Measurements from ENCODE around the gene ZNF76.
A peak's percentile ranks its signal among the peaks of the same experiment; 100 is the strongest.

Gene ZNF76

GRCh38 chr6:35237476-35237875 is 22.1 kb upstream of the ZNF76 start:
- DNase-seq: no peak

- no peak for DNase-seq
Measured at GRCh38 chr6:35238843-35239289, 20.7 kb upstream of the ZNF76 start.

DNA sequence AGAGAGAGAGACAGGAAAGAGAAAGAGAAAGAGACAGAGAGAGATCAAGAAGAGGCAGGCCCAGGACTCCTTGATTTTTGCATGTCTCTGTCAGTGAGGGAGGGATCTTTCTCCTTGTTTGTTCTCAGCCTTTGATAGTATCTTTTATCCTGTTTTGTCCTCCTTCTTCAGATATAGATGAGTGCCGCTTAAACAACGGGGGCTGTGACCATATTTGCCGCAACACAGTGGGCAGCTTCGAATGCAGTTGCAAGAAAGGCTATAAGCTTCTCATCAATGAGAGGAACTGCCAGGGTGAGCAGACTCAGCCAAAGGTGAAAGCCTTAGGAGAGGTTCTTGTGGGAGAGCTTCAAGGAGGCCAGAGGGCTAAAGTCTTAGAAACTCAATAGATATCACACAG is 20.0 kb upstream of the ZNF76 start:
- DNase-seq: no peak

- DNase-seq: peak; percentile 47
Measured at GRCh38 chr6:35240838-35241801, 18.4 kb upstream of the ZNF76 start.

GRCh38 chr6:35242486-35242885 is 17.0 kb upstream of the ZNF76 start:
- DNase-seq: no peak

DNA sequence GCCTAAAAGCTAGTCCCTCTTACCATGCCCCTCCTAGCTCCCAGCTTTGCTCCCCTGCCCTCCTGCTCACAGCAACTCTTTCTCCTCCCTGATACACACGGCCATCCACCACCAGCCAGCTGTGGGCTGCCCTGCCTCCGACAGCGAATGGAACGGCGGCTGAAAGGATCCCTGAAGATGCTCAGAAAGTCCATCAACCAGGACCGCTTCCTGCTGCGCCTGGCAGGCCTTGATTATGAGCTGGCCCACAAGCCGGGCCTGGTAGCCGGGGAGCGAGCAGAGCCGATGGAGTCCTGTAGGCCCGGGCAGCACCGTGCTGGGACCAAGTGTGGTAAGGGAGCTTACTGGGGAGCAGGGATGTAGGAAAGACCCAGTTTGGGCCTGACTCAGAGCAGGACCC is 16.6 kb upstream of the ZNF76 start:
- no peak for DNase-seq

GRCh38 chr6:35243386-35243958 is 16.1 kb upstream of the ZNF76 start:
- no peak for DNase-seq

GRCh38 chr6:35244551-35244950 is 15.0 kb upstream of the ZNF76 start:
- no peak for DNase-seq

DNA sequence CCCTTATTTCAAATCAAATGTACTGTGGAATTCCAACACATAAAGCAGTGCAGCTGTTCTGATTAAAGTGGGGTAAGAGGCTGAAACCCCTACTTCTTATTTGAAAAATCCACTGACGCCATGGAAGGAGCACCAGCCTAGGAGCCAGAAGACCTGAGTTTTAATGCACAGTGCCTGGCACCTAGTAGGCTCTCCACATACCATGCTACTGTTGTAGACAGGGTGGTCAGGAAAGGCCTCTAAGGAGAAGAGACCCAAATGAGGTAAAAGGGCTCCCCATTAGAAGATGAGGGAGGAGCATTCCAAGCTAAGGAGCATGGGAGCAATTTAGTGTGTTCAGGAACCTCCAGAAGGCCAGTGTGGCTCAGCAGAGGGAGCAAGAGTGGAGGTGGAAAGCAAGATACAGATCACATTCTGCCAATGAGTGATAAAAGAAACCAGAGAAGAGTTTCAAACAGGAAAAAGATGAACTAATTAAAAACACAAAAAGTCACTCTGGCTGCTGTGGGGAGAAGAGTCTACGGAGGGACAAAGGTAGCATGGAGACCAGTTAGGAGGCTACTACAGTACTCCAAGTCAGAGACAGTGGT is 11.8 kb upstream of the ZNF76 start:
- DNase-seq: no peak

DNA sequence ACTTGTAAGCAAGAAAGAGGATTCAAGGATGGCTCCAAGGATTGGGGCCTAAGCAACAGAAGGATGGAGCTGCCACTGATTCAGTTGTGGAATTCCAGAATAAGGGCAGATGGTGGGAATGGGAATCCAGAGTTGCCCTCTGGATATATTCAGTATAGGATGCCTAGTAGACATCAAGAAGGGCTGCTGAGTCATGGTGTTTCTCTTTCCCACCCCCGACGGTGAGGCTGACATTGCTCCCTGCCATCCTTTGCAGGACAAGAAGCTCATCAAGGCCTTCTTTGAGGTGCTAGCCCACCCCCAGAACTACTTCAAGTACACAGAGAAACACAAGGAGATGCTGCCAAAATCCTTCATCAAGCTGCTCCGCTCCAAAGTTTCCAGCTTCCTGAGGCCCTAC is 11.2 kb upstream of the ZNF76 start:
- DNase-seq: no peak

GRCh38 chr6:35248965-35249364 is 10.6 kb upstream of the ZNF76 start:
- DNase-seq: no peak

GRCh38 chr6:35251949-35252348 is 7.6 kb upstream of the ZNF76 start:
- DNase-seq: no peak

GRCh38 chr6:35253249-35253648 is 6.3 kb upstream of the ZNF76 start:
- no peak for DNase-seq

DNA sequence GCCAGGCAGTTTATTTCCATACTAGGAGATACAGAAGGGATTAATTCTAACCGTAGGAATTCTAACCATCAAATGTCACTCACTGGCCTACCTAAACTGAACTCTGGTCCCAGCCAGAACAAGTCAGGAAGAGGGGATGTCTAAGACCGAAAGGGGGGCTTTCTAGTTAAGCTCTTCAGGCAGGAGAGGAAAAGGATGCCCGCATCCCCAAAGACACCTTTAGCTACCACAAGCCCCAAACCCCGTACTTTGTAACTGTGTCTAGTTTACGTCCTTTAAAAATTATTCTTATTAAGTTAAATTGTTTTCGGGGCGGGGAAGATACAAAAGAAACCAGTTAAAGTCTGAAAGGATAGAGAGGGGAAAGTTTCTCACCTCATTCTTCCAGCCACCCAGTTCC is 1.2 kb upstream of the ZNF76 start:
- DNase-seq: no peak

DNA sequence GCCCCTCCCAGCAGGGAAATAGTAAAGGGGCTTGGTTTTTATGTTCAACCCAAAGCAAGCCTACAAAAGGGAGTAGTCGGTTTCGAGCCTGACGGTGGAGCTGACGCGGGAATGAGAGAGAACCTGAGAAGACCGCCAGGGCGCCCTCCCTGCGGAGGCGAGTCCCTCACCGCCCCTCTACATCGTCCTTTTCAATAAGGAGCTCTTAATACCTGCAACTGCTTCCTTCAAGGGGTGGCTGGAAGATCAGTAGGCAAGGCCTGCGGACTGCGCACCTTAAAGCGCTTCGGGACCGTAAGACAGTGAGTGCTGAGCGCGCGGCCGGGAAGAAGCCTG is 709 bp upstream of the ZNF76 start:
- DNase-seq: no peak

GRCh38 chr6:35259948-35260590 is 534 bp downstream of the ZNF76 start:
- DNase-seq: peak; percentile 80

DNA sequence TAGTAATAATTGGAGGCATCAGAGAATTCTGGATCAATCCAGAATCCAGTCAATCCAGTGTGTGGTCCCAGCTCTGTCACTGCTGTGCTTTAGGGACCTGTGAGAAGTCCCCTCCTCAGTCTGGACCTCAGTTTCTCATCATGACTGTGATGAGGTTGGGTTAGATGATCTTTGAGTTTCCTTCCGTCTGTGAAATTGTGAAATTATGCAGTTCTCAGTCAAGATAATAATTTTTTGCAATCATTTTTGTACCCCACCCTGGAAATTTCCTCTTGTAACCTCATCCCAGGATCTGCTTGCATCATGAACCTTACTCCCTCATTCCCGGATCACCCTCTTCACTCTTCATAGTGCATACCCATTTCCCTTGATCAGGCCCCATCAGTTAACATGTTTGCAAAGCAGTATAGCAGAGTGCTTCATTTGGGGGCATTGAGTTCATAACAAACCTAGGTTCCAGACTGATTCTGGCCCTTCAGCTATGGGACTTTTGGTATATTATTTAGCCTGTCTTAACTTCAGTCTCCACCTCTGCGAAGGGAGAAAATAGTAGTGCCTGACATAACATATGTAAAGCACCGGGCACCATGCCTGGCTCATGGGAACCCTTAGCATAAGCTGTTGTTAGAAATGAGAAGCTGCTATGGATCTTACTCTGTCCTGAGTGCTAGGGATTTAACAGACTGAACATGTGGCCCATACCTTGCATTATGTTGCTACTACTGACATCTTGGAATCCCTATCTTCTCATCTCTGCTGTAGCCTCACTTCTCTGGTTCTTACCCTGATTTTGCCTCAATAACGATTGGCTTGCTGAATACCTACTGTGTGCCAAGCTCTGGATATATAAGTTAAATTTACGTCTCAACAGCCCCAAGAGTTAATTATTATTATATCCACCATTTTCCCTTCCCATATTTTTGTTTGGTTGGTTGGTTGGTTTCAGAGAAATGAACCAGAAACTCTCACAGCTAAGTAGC is 1.3 kb downstream of the ZNF76 start:
- DNase-seq: no peak

DNA sequence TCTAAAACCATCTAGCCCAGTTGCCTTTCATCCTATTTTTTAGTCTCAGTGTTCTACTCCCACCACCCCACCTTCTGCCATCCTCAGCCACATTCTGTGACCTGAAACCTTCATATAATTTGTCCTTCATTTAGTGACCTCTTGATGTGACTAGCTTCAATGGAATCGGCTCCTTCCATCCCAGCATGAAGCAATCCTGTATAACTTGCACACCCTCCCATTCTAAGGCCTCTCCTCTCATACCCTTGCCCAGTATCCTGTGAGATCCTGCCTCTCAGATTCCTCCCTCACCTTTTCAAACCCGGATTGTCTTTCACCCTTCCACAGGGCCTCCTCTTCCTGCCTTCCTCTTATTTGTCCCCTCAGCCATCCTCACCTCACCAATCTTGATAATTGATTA is 3.1 kb downstream of the ZNF76 start:
- no peak for DNase-seq

DNA sequence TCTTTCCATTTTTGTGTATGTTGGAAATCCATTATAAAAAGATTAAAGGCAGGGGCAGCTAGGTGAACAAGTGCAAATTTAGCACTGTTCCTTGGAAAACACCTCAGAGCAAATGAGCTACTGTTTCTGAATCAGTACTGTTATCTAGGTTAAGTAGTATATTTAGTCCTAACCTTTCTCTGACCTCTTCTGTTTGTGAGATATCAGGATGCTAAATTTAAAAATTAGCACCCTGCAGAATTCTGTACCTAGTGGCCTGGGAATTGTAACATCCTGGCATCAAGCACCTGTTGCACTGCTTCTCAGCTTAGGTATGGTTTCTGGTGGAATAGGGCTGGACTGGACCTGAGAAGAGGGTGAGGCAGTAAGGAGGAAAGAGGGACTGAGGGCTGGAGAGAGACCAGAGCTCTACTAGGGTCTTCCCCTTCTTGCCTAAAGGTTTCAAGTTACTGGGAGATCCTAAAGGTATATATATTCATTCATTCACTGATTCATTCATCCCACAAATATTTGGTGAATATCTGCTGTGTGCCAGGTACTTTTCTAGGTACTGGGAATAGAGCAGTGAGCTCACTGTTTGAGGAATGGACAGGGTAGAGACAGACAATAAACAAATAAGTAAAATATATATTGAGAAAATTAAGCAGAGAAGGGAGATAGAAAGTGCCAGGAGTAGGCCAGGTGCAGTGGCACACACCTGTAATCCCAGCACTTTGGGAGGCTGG is 5.2 kb downstream of the ZNF76 start:
- DNase-seq: no peak

GRCh38 chr6:35265523-35265922 is 6.0 kb downstream of the ZNF76 start:
- DNase-seq: no peak

DNA sequence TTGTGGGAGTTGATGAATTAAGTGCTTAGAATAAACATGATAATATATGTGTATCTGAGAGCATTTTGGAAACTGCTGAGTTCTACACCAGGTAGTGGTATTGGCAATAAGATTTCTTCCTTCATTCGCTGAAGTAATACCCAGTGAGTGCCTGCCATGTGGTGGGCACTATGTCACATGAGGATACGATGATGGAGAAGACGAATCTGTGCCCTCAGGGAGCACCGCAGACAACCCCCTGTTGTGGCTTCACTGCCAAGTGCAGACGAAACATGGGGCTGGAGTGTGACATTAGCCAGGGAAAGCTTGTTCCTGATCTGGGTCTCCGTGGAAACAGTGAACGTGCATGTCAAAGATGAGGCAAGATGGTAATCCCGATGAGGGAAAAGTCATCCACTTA is 7.9 kb downstream of the ZNF76 start:
- no peak for DNase-seq

- DNase-seq: no peak
Measured at GRCh38 chr6:35267897-35268296, 8.4 kb downstream of the ZNF76 start.
